HUES6 (cell line): Measurements from ENCODE around the gene SYT14.
"Not testable (repeated sequence)": the region's sequence is repeated elsewhere in the genome, so short reads cannot be mapped to it uniquely, and the experiment has no call there.

Experiments
- H3K27ac ChIP-seq: 2 replicates; pipeline ENCODE4 v1.7.0; 2013; ENCODE audit warnings: low read depth, mild to moderate bottlenecking, low read length, inconsistent platforms
- H3K27me3 ChIP-seq: 2 replicates; pipeline ENCODE4 v1.6.1; 2013; ENCODE audit warnings: low read length; ENCODE audit not compliant: control insufficient read depth, insufficient read depth
- H3K36me3 ChIP-seq: 2 replicates; pipeline ENCODE4 v1.6.1; 2013; ENCODE audit warnings: low read length; ENCODE audit not compliant: control insufficient read depth, insufficient read depth
- H3K4me1 ChIP-seq: 2 replicates; pipeline ENCODE4 v1.6.1; 2013; ENCODE audit warnings: low read length; ENCODE audit not compliant: control insufficient read depth, insufficient read depth
- H3K4me3 ChIP-seq: 2 replicates; pipeline ENCODE4 v1.5.1; 2013; ENCODE audit warnings: low read depth, low read length
- H3K9ac ChIP-seq: one replicate; pipeline ENCODE4 v1.6.1; 2013; ENCODE audit warnings: mild to moderate bottlenecking, low read length
- H3K9me3 ChIP-seq: 2 replicates; pipeline ENCODE4 v1.6.1; 2013; ENCODE audit warnings: low read depth, low read length; ENCODE audit not compliant: control insufficient read depth, insufficient read depth

The SYT14 gene

DNA sequence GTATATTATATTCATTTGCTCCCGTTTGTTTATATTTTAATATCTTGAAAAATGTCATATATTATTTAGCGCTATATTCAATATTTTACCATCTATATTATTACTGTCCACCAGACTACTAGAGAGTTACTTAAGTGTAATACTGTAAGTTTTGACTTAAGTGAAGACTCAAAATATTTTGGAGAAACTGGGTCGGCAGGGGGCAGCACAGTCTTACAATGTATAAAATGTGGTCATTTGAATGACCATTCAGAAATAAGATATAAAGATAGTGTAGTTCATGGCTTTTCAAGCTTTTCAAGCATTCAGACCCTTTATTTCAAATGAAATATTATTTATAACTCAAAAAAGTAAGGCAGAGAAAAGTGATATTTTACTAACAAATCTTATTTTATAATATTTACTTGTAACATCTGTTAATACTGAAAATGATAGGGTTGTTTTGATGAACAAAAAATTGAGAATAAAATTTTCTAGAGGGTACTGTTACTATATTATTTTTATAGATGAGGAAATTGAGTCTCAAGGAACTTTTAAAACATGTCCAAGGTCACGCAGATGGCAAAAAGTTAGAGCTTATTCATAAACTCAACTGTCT lies 205.5 kb downstream of the SYT14 start:
- H3K27ac ChIP-seq = no peak overlapping the region
- H3K9me3 ChIP-seq = peaks cover 7% of the 10 kb centered on the region; the same call in 1 of the 2 replicates
- no peak overlapping the region for H3K9ac ChIP-seq
- no peaks in the 10 kb centered on the region for H3K36me3 ChIP-seq
- no peaks in the 10 kb centered on the region for H3K27me3 ChIP-seq
- no peak overlapping the region for H3K4me3 ChIP-seq
- no peaks in the 10 kb centered on the region for H3K4me1 ChIP-seq

DNA sequence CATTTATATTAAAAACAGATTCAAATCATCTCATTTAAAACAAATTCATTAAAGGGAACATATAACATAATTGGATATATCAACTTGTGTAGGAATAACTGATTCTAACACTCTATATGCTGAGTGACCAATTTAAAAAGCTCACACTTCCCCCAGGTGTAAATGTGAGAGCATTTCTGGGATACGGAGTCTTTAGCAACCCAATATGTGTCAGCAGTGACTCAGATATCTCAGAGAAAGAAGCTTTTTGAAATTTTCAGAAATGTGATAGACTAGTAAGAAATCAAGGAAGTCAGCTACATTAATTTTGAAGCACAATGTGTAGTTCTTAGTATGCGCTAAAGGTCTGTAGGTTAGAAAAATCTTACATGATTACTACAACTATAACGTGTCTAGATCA lies 206.7 kb downstream of the SYT14 start:
- Histone ChIP-seq H3K36me3 (no peaks in the 10 kb centered on the region), H3K4me1 (no peaks in the 10 kb centered on the region), H3K4me3 (no peak overlapping the region), H3K27ac (no peak overlapping the region), H3K27me3 (no peaks in the 10 kb centered on the region), H3K9me3 (peaks cover 7% of the 10 kb centered on the region; the same call in 1 of the 2 replicates), H3K9ac (no peak overlapping the region)

- H3K9ac ChIP-seq = no peak overlapping the region
- no peaks in the 10 kb centered on the region for H3K4me1 ChIP-seq
- H3K27ac ChIP-seq = no peak overlapping the region
- H3K9me3 ChIP-seq = no peaks in the 10 kb centered on the region
- H3K36me3 ChIP-seq = no peaks in the 10 kb centered on the region
- H3K27me3 ChIP-seq = no peaks in the 10 kb centered on the region
- no peak overlapping the region for H3K4me3 ChIP-seq
Observed at GRCh38 chr1:210151052-210151672, 213.1 kb downstream of the SYT14 start.

DNA sequence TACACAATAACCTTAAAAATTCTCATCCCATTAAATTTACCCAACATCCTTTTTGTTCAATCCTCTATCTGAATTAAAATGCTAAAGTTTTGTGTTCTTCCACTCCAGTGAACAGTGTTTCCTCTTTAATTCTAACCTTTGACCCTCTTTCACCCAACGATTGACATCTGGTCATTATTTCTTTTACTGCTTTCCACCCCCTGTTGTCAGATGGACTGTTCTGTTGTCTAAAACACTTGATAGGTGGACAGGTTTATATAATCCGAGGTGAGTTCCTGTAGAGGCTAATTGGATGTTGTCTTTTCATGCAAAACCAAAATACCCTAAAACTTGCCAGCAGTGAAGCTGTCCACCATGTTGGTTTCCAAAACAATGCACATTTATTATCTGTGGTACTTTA lies 221.2 kb downstream of the SYT14 start:
- Histone ChIP-seq H3K27ac (no peak overlapping the region), H3K4me1 (no peaks in the 10 kb centered on the region), H3K9ac (no peak overlapping the region), H3K27me3 (no peaks in the 10 kb centered on the region), H3K9me3 (no peaks in the 10 kb centered on the region), H3K36me3 (peaks cover 3% of the 10 kb centered on the region; the same call in 1 of the 2 replicates), H3K4me3 (no peak overlapping the region)

DNA sequence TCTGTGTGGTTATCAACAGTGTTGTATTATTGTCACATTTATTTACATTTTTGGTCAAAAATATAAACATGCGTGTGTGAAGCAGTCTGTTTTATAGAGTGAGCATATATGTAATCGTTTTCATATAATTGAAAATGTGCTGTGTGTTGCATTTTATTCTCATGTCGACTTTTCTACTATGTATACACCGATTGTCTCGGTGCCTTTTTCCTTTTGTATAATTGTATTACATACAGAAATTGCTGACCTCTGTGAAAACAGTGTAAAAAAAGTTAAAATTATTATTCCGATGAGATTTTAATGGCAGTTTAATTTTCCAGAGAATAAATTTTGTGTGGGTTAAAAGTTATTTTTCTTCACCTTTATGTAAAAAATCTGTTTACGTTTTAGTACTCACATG lies 232.2 kb downstream of the SYT14 start:
- H3K9ac ChIP-seq = no peak overlapping the region
- H3K27ac ChIP-seq = no peak overlapping the region
- H3K9me3 ChIP-seq = no peaks in the 10 kb centered on the region
- no peak overlapping the region for H3K4me3 ChIP-seq
- no peaks in the 10 kb centered on the region for H3K27me3 ChIP-seq
- H3K36me3 ChIP-seq = no peaks in the 10 kb centered on the region
- no peaks in the 10 kb centered on the region for H3K4me1 ChIP-seq

DNA sequence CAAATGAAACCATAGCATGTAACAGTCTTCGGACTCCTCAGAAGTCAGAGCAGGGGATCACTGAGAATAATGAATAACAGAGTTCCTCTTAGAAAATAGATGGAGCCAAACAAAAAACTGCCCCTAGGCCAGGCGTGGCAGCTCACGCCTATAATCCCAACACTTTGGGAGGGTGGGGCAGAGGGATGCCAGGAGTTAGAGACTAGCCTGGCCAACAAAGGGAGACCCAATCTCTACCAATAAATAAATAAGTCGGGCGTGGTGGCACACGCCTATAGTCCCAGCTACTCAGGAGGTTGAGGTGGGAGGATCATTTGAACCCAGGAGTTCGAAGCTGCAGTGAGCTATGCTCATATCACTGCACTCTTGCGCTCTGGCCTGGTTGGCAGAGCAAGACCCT lies 236.1 kb downstream of the SYT14 start:
- Histone ChIP-seq H3K4me3 (no peak overlapping the region), H3K9ac (no peak overlapping the region), H3K36me3 (no peaks in the 10 kb centered on the region), H3K27ac (no peak overlapping the region), H3K9me3 (no peaks in the 10 kb centered on the region), H3K4me1 (no peaks in the 10 kb centered on the region), H3K27me3 (no peaks in the 10 kb centered on the region)

- H3K27ac ChIP-seq = no peak overlapping the region
- no peak overlapping the region for H3K9ac ChIP-seq
- H3K27me3 ChIP-seq = no peaks in the 10 kb centered on the region
- H3K4me3 ChIP-seq = no peak overlapping the region
- no peaks in the 10 kb centered on the region for H3K36me3 ChIP-seq
- H3K9me3 ChIP-seq = 0 out of 2 replicates have a peak, but pooled peaks cover 2% of the 10 kb centered on the region
- no peaks in the 10 kb centered on the region for H3K4me1 ChIP-seq
Observed at GRCh38 chr1:210185063-210185462, 247.0 kb downstream of the SYT14 start.

DNA sequence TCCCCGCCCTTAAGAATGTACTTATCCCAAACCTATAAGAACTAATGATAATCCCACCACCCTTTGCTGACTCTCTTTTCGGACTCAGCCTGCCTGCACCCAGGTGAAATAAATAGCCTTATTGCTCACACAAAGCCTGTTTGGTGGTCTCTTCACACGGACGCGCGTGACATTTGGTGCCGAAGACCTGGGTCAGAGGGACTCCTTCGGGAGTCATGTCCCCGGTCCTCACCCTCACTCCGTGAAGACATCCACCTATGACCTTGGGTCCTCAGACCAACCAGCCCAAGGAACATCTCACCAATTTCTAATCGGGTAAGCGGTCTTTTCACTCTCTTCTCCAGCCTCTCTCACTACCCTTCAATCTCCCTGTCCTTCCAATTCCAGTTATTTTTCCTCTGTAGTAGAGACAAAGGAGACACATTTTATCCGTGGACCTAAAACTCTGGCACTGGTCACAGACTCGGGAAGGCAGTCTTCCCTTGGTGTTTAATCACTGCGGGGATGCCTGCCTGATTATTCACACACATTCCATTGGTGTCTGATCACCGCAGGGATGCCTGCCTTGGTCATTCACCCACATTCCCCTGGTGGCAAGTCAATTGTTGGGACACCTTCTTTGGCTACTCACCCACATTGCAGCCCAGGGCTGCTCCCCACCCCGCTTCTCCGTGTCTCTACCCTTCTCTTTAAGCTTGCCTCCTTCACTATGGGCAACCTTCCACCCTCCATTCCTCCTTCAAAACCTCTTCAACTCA lies 250.0 kb downstream of the SYT14 start:
- not testable (repeated sequence) for H3K36me3 ChIP-seq, H3K27me3 ChIP-seq, H3K4me1 ChIP-seq, H3K27ac ChIP-seq, H3K4me3 ChIP-seq, H3K9ac ChIP-seq, H3K9me3 ChIP-seq

DNA sequence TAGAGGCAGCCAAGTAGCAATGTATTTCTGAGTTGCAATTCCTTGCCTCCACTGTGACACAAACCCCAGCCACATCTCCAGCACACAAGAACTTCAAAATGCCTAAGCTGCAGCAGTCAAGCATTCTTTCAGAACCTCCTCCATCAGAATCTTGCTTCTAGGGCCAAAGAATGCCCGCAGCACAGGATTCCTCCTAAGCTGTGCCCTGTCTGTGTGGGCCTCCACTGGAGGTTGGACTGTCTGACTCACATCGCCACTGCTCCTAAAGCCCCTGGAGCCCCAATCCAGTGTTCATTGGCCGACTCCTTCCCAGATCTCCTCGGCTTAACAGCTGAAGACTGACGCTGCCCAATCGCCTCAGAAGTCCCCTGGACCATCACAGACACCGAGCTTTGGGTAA lies 251.4 kb downstream of the SYT14 start:
- no peak overlapping the region for H3K9ac ChIP-seq

GRCh38 chr1:210195635-210196160 lies 257.7 kb downstream of the SYT14 start:
- Histone ChIP-seq H3K27me3 (no peaks in the 10 kb centered on the region), H3K9me3 (peaks cover 28% of the 10 kb centered on the region), H3K36me3 (no peaks in the 10 kb centered on the region), H3K9ac (no peak overlapping the region), H3K4me3 (no peak overlapping the region), H3K4me1 (no peaks in the 10 kb centered on the region), H3K27ac (no peak overlapping the region)

More for the DNA sequence above, 251.4 kb downstream of the SYT14 start:
- no peaks in the 10 kb centered on the region for H3K4me1 ChIP-seq
- no peak overlapping the region for H3K27ac ChIP-seq
- no peak overlapping the region for H3K4me3 ChIP-seq
- peaks cover 11% of the 10 kb centered on the region; the same call in 1 of the 2 replicates for H3K9me3 ChIP-seq
- H3K27me3 ChIP-seq = no peaks in the 10 kb centered on the region
- no peaks in the 10 kb centered on the region for H3K36me3 ChIP-seq

DNA sequence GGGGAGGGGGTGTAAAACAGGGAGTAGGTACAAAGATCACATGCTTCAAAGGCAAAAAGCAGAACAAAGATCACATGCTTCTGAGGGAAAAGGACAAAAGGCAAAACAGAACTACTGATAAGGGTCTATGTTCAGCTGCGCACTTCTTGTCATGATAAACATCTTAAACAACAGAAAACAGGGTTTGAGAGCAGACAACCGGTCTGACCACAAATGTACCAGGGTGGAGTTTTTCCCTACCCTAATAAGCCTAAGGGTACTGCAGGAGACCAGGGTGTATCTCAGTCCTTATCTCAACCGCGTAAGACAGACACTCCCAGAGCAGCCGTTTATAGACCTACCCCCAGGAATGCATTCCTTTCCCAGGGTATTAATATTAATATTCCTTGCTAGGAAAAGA lies 258.2 kb downstream of the SYT14 start:
- not testable (repeated sequence) for H3K36me3 ChIP-seq, H3K27ac ChIP-seq
- peaks cover 28% of the 10 kb centered on the region for H3K9me3 ChIP-seq

More for the DNA sequence above, 258.2 kb downstream of the SYT14 start:
- not testable (repeated sequence) for H3K4me3 ChIP-seq, H3K27me3 ChIP-seq, H3K9ac ChIP-seq, H3K4me1 ChIP-seq
